ENCODE results near the gene NEDD9.

Gene NEDD9

GRCh38 chr6:11233673-11234573 is 1.5 kb upstream of the NEDD9 start:
- no peak for DNase-seq

- no peak for DNase-seq
Observed at GRCh38 chr6:11232770-11233626, 530 bp upstream of the NEDD9 start.

- DNase-seq: no peak
Observed at GRCh38 chr6:11231564-11232192, 790 bp downstream of the NEDD9 start.

- DNase-seq: no peak
Observed at GRCh38 chr6:11231108-11231463, 1.4 kb downstream of the NEDD9 start.

GRCh38 chr6:11230158-11231107 is 2.0 kb downstream of the NEDD9 start:
- no peak for DNase-seq

- no peak for DNase-seq
Observed at GRCh38 chr6:11229655-11230046, 2.8 kb downstream of the NEDD9 start.

- no peak for DNase-seq
Observed at GRCh38 chr6:11228935-11229654, 3.4 kb downstream of the NEDD9 start.

- DNase-seq: no peak
Observed at GRCh38 chr6:11227698-11228097, 4.8 kb downstream of the NEDD9 start.

GRCh38 chr6:11226005-11226404 is 6.5 kb downstream of the NEDD9 start:
- DNase-seq: no peak

GRCh38 chr6:11224966-11225463 is 7.5 kb downstream of the NEDD9 start:
- no peak for DNase-seq

- no peak for DNase-seq
Observed at GRCh38 chr6:11224252-11224965, 8.1 kb downstream of the NEDD9 start.

GRCh38 chr6:11223286-11223864 is 9.1 kb downstream of the NEDD9 start:
- no peak for DNase-seq

GRCh38 chr6:11222385-11223277 is 9.8 kb downstream of the NEDD9 start:
- DNase-seq: no peak

GRCh38 chr6:11221623-11222384 is 10.7 kb downstream of the NEDD9 start:
- DNase-seq: no peak

GRCh38 chr6:11219400-11219834 is 13.1 kb downstream of the NEDD9 start:
- no peak for DNase-seq

GRCh38 chr6:11218538-11219399 is 13.7 kb downstream of the NEDD9 start:
- DNase-seq: no peak

GRCh38 chr6:11218102-11218442 is 14.4 kb downstream of the NEDD9 start:
- no peak for DNase-seq

All from activated gamma-delta T cell (primary cell).